Adrenal gland (tissue), 5 donors: ENCODE measurements around the gene GNPNAT1.

Experiments used
- POLR2A ChIP-seq, 2 donors: fragments of 450-650 bp; IDR thresholded peaks; one replicate each; pipeline ENCODE4 v1.6.1; 2017; ENCODE audit warnings: antibody characterized with exemption in 2 of 2, mild to moderate bottlenecking in 2 of 2, moderate library complexity in 1 of 2
- TF ChIP-seq, protein P1 (sequence below), 6 experiments: fragments of 450-650 bp in 4 of 6; fragments of 200-600 bp in 2 of 6; sonication (generic) in 1 of 6; IDR thresholded peaks; 1 replicate in 5 of 6; 2 replicates in 1 of 6; pipeline versions ENCODE4 v1.5.1 to v1.8.0; 2016 to 2021; ENCODE audit warnings: antibody characterized with exemption in 6 of 6, mild to moderate bottlenecking in 2 of 6, moderate library complexity in 1 of 6
- donor health status: DM: no; HTN: no; CAD: no.

DNA sequence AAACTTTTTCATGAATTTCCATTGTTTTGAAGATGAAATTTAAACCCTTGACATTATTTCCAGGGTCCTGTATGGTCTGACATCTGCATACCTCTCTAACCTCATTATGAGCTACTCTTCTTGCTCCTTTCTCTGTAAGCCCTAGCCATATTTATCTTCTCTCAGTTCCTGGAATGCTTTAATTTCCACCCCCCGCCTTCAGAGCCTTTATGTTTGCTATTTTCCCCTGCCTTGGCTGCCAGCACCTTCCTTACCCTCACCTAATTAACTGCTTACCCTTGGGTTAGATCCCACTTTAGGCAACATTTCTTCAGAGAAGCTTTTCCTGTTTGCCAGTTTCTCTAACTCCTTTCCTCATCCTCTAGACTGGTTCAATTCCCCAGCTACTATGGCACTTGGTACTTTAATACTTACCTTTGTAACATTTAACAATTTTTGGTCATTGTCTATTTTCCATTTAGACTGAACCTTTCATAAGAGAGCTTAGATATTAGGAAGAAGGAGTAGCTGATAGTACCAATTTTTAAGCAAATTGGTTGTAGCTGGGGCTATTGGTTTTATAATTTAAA is 55.4 kb downstream of the GNPNAT1 start:
- TF ChIP-seq, protein P1, sequence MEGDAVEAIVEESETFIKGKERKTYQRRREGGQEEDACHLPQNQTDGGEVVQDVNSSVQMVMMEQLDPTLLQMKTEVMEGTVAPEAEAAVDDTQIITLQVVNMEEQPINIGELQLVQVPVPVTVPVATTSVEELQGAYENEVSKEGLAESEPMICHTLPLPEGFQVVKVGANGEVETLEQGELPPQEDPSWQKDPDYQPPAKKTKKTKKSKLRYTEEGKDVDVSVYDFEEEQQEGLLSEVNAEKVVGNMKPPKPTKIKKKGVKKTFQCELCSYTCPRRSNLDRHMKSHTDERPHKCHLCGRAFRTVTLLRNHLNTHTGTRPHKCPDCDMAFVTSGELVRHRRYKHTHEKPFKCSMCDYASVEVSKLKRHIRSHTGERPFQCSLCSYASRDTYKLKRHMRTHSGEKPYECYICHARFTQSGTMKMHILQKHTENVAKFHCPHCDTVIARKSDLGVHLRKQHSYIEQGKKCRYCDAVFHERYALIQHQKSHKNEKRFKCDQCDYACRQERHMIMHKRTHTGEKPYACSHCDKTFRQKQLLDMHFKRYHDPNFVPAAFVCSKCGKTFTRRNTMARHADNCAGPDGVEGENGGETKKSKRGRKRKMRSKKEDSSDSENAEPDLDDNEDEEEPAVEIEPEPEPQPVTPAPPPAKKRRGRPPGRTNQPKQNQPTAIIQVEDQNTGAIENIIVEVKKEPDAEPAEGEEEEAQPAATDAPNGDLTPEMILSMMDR (IDR thresholded peaks at IDR 0.05), result no peak
- no peak for TF ChIP-seq POLR2A (IDR thresholded peaks at IDR 0.05)
